GM12878 (cell line): Measurements from ENCODE around the gene DEXI. TPM values are rescaled to one million over a fixed set of nuclear protein-coding genes. Genes with fewer than 3 reads are reported as not detected.

Source experiments
- ATF7 ChIP-seq: fragments of 450-650 bp; IDR thresholded peaks from 2 replicates; pipeline ENCODE4 v1.6.1; 2016; ENCODE audit warnings: low read depth, mild to moderate bottlenecking
- BRCA1 ChIP-seq: IDR thresholded peaks from 2 replicates; pipeline ENCODE4 v1.6.1; 2011; ENCODE audit warnings: low read depth, low read length, improper control_type of control experiment
- CHD4 ChIP-seq: fragments of 200-600 bp; sonication (generic); IDR thresholded peaks from 2 replicates; pipeline ENCODE4 v1.6.1; 2016; ENCODE audit warnings: mild to moderate bottlenecking
- CREM ChIP-seq: IDR thresholded peaks from 2 replicates; pipeline ENCODE4 v1.6.1; 2014; ENCODE audit warnings: antibody characterized with exemption, low read depth
- EGR1 ChIP-seq, 2 experiments: IDR thresholded peaks; 1 replicate in 1 of 2; 2 replicates in 1 of 2; pipeline ENCODE4 v1.6.1; 2011 to 2012; ENCODE audit warnings: low read depth in 2 of 2, low read length in 2 of 2, borderline replicate concordance in 1 of 2, mild to moderate bottlenecking in 1 of 2, moderate library complexity in 1 of 2
- ELK1 ChIP-seq: IDR thresholded peaks from 2 replicates; pipeline ENCODE4 v1.6.1; 2012; ENCODE audit warnings: low read depth, low read length, improper control_type of control experiment
- EP300 ChIP-seq, 2 experiments: fragments of 150-350 bp in 1 of 2; IDR thresholded peaks; 2 replicates each; pipeline ENCODE4 v1.6.1; 2011 to 2012; ENCODE audit warnings: low read depth in 2 of 2, low read length in 2 of 2, borderline replicate concordance in 1 of 2, improper control_type of control experiment in 1 of 2, inconsistent platforms in 1 of 2; ENCODE audit not compliant: control insufficient read depth in 1 of 2
- HSF1 ChIP-seq: fragments of 150-350 bp; IDR thresholded peaks from 2 replicates; pipeline ENCODE4 v1.6.1; 2014; ENCODE audit warnings: mild to moderate bottlenecking, low read depth, low read length
- MYB ChIP-seq: fragments of 150-350 bp; IDR thresholded peaks from 2 replicates; pipeline ENCODE4 v1.6.1; 2014; ENCODE audit warnings: mild to moderate bottlenecking, low read depth, low read length, borderline replicate concordance
- NBN ChIP-seq: fragments of 450-650 bp; IDR thresholded peaks from 2 replicates; pipeline ENCODE4 v1.6.1; 2016
- NFXL1 ChIP-seq: fragments of 450-650 bp; IDR thresholded peaks from 2 replicates; pipeline ENCODE4 v1.6.1; 2017; ENCODE audit warnings: antibody characterized with exemption, mild to moderate bottlenecking, borderline replicate concordance
- NR2F1 ChIP-seq: fragments of 450-650 bp; conservative IDR thresholded peaks from 2 replicates; pipeline ENCODE4 v1.6.1; 2017; ENCODE audit warnings: mild to moderate bottlenecking
- PAX8 ChIP-seq: fragments of 450-650 bp; IDR thresholded peaks from 2 replicates; pipeline ENCODE4 v1.6.1; 2017; ENCODE audit warnings: mild to moderate bottlenecking, moderate library complexity
- POU2F2 ChIP-seq: IDR thresholded peaks from 3 replicates; pipeline ENCODE4 v1.6.1; 2011; ENCODE audit warnings: low read depth, mild to moderate bottlenecking, low read length, borderline replicate concordance
- RBBP5 ChIP-seq: fragments of 200-600 bp; sonication (generic); conservative IDR thresholded peaks from 2 replicates; pipeline ENCODE4 v1.6.1; 2016
- SMAD1 ChIP-seq: fragments of 450-650 bp; IDR thresholded peaks from 2 replicates; pipeline ENCODE4 v1.6.1; 2018; ENCODE audit warnings: mild to moderate bottlenecking, low read depth; ENCODE audit not compliant: partially characterized antibody
- SMAD5 ChIP-seq: IDR thresholded peaks from 2 replicates; pipeline ENCODE4 v1.6.1; 2016; ENCODE audit warnings: antibody characterized with exemption, low read depth
- SRF ChIP-seq, 2 experiments: IDR thresholded peaks; 2 replicates each; pipeline ENCODE4 v1.6.1; 2011; ENCODE audit warnings: low read depth in 2 of 2, low read length in 2 of 2, mild to moderate bottlenecking in 1 of 2, moderate library complexity in 1 of 2
- TCF3 ChIP-seq: IDR thresholded peaks from 2 replicates; pipeline ENCODE4 v1.6.1; 2012; ENCODE audit warnings: low read depth, mild to moderate bottlenecking, low read length, borderline replicate concordance; ENCODE audit not compliant: insufficient read depth
- USF2 ChIP-seq: IDR thresholded peaks from 2 replicates; pipeline ENCODE4 v1.6.1; 2011; ENCODE audit warnings: low read depth, low read length, improper control_type of control experiment, borderline replicate concordance
- ZNF207 ChIP-seq: fragments of 450-650 bp; IDR thresholded peaks from 2 replicates; pipeline ENCODE4 v1.6.1; 2014; ENCODE audit warnings: antibody characterized with exemption, mild to moderate bottlenecking, borderline replicate concordance
- ZNF384 ChIP-seq: IDR thresholded peaks from 2 replicates; pipeline ENCODE4 v1.6.1; 2012; ENCODE audit warnings: low read depth, mild to moderate bottlenecking, low read length, improper control_type of control experiment, borderline replicate concordance
- ZNF622 ChIP-seq: fragments of 450-650 bp; IDR thresholded peaks from 2 replicates; pipeline ENCODE4 v1.6.1; 2017; ENCODE audit warnings: mild to moderate bottlenecking, inconsistent platforms
- ZSCAN29 ChIP-seq: fragments of 450-650 bp; IDR thresholded peaks from 2 replicates; pipeline ENCODE4 v1.6.1; 2017; ENCODE audit warnings: mild to moderate bottlenecking, moderate library complexity
- ZZZ3 ChIP-seq: IDR thresholded peaks from 2 replicates; pipeline ENCODE4 v1.6.1; 2011; ENCODE audit warnings: low read depth; ENCODE audit not compliant: control insufficient read depth, insufficient read length
- polyA plus RNA-seq, 11 experiments: library from polyadenylated mRNA; depleted of rRNA in 4 of 11; unstranded in 6 of 11; stranded (reverse) in 5 of 11; fragments of >200 nt; fragmentation: Nextera tagmentation in 4 of 11; fragmentation: Illumina TruSeq in 1 of 11; extraction: Ambion mirVana in 4 of 11; extraction: Trizol in 1 of 11; gene quantifications; 1 replicate in 1 of 11; 2 replicates in 10 of 11; pipeline versions ENCODE4 v1.2.1 to v1.2.3, GENCODE V29; 2011 to 2016; ENCODE audit warnings: inconsistent platforms in 2 of 11, missing spikeins in 2 of 11, low read depth in 1 of 11
- total RNA-seq, 4 experiments: library from RNA; depleted of rRNA in 3 of 4; stranded (reverse); fragments of >200 nt in 3 of 4; fragmentation: Illumina TruSeq in 1 of 4; extraction: Trizol in 1 of 4; gene quantifications; 2 replicates each; pipeline versions ENCODE4 v1.2.1 to v1.2.3, GENCODE V29; 2013 to 2021
- TF ChIP-seq, protein P1 (sequence below): fragments of 450-650 bp; IDR thresholded peaks from 2 replicates; pipeline ENCODE4 v1.6.1; 2017; ENCODE audit warnings: antibody characterized with exemption, mild to moderate bottlenecking, moderate library complexity

Gene DEXI
- total and polyA plus RNA-seq, 10 of the 15 experiments (the other 5 are each of a cell fraction or from before 2014, with no cell fraction given) = 1.4 to 26.3 (median 18.4) TPM

DNA sequence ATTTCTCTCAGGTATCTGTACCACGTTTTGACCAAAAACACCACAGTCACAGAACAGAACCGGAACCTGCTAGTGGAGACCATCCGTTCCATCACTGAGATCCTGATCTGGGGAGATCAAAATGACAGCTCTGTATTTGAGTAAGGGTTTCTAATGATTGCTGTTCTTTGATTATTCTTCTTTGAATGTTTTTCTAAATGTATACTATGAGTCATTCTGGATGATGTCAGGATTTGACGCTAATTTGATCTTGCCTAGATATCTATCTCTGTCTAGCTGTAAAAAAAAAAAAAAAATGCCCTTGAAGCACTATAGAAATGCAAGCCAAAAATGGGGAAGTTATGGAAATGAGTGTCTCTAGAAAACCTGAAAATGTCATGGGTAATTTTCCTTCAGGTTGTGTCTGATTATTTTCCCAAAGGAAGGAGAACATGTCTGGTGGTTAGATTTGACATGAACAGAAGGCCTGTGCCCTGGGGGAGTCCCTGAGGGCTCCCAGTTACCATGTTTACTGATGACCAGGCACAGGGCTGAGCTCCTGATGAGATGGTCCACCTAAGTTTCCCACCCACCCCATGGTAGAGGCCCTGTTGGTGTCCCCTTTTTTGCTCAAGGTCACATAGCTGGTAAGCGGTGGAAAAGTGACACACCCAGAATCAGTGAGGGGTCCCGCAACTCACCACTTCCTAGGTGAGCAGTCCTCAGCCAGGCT, 15.7 kb upstream of the DEXI start (continued):
- TF ChIP-seq NR2F1 (no peak), EGR1 (IDR thresholded peaks at IDR 0.05; ENCODE audit: borderline replicate concordance in 1 of 2, low read depth in 2 of 2, low read length in 2 of 2) (no peak), ATF7 (peak; percentile 92), ZNF622 (no peak), MYB (no peak), EP300 (IDR thresholded peaks at IDR 0.05; ENCODE audit: borderline replicate concordance in 1 of 2, control insufficient read depth in 1 of 2, low read depth in 2 of 2, low read length in 2 of 2) (peak; percentile 30 to 47; a peak in 2 of 4 replicates), HSF1 (no peak), ZNF384 (peak; percentile 90), TCF3 (no peak), POU2F2 (no peak), NFXL1 (no peak), USF2 (no peak), RBBP5 (no peak), ZZZ3 (no peak), CREM (peak; percentile 45; the same call in 1 of the 2 replicates), ELK1 (no peak), PAX8 (no peak), ZSCAN29 (no peak), SMAD5 (no peak), NBN (0 out of 2 replicates have a peak, but pooled peaks have one; percentile 54), SRF (IDR thresholded peaks at IDR 0.05; ENCODE audit: low read depth in 2 of 2, low read length in 2 of 2) (no peak), SMAD1 (no peak), ZNF207 (no peak), BRCA1 (no peak), CHD4 (no peak)
- TF ChIP-seq, protein P1, sequence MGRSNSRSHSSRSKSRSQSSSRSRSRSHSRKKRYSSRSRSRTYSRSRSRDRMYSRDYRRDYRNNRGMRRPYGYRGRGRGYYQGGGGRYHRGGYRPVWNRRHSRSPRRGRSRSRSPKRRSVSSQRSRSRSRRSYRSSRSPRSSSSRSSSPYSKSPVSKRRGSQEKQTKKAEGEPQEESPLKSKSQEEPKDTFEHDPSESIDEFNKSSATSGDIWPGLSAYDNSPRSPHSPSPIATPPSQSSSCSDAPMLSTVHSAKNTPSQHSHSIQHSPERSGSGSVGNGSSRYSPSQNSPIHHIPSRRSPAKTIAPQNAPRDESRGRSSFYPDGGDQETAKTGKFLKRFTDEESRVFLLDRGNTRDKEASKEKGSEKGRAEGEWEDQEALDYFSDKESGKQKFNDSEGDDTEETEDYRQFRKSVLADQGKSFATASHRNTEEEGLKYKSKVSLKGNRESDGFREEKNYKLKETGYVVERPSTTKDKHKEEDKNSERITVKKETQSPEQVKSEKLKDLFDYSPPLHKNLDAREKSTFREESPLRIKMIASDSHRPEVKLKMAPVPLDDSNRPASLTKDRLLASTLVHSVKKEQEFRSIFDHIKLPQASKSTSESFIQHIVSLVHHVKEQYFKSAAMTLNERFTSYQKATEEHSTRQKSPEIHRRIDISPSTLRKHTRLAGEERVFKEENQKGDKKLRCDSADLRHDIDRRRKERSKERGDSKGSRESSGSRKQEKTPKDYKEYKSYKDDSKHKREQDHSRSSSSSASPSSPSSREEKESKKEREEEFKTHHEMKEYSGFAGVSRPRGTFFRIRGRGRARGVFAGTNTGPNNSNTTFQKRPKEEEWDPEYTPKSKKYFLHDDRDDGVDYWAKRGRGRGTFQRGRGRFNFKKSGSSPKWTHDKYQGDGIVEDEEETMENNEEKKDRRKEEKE = no peak
